ENCODE results near the gene RAMACL. TPM values are rescaled to one million over a fixed set of nuclear protein-coding genes. Genes with fewer than 3 reads are reported as not detected.

The RAMACL gene
- total RNA-seq, 2 donors from 2014 or later, result 4.6 to 4.7 TPM

DNA sequence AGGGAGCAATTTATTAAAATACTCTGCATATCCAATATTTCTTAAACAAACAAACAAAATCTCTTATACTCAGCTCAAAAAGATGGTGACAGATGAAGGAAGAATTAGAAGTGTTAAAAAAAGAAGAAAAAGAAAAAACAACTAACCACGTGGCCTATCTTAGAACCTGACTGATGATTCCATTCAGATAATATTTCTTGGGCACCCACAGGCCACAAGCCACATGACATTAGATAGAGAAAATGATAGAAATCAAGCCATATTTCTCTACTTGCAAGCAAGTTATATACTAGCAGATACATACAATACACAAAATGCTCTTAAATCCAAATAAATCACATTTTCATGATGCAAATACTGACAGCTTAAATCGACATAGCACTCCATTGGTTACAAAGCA lies 14.5 kb upstream of the RAMACL start:
- no peak for ATAC-seq (ENCODE audit: insufficient number of reproducible peaks, low FRiP score, low read depth)
- TF ChIP-seq, protein P1, sequence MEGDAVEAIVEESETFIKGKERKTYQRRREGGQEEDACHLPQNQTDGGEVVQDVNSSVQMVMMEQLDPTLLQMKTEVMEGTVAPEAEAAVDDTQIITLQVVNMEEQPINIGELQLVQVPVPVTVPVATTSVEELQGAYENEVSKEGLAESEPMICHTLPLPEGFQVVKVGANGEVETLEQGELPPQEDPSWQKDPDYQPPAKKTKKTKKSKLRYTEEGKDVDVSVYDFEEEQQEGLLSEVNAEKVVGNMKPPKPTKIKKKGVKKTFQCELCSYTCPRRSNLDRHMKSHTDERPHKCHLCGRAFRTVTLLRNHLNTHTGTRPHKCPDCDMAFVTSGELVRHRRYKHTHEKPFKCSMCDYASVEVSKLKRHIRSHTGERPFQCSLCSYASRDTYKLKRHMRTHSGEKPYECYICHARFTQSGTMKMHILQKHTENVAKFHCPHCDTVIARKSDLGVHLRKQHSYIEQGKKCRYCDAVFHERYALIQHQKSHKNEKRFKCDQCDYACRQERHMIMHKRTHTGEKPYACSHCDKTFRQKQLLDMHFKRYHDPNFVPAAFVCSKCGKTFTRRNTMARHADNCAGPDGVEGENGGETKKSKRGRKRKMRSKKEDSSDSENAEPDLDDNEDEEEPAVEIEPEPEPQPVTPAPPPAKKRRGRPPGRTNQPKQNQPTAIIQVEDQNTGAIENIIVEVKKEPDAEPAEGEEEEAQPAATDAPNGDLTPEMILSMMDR (IDR thresholded peaks at IDR 0.05), result no peak
- Histone ChIP-seq H3K9me3 (no peaks in the 10 kb centered on the region), H3K36me3 (no peaks in the 10 kb centered on the region), H3K27me3 (replicated peaks; ENCODE audit: insufficient read depth) (no peaks in the 10 kb centered on the region), H3K4me1 (ENCODE audit: control insufficient read depth in 1 of 2, low read depth in 2 of 2) (peaks cover 13 to 15% of the 10 kb centered on the region in 2 donors), H3K4me3 (no peak overlapping the region), H3K27ac (no peak overlapping the region)
- DNase-seq (ENCODE audit: low spot score), result no peak

- ATAC-seq (ENCODE audit: insufficient number of reproducible peaks, low FRiP score, low read depth) (no peak), DNase-seq (ENCODE audit: low spot score) (no peak)
- Histone ChIP-seq H3K36me3 (no peaks in the 10 kb centered on the region), H3K27me3 (replicated peaks; ENCODE audit: insufficient read depth) (no peaks in the 10 kb centered on the region), H3K9me3 (no peaks in the 10 kb centered on the region), H3K4me3 (no peak overlapping the region), H3K27ac (peak overlapping the region; percentile 69 to 71), H3K4me1 (ENCODE audit: control insufficient read depth in 1 of 2, low read depth in 2 of 2) (peaks cover 13 to 18% of the 10 kb centered on the region in 2 donors)
- TF ChIP-seq, protein P1 (IDR thresholded peaks at IDR 0.05), result no peak
Observed at GRCh38 chr6:166599205-166599604, 12.7 kb upstream of the RAMACL start.

DNA sequence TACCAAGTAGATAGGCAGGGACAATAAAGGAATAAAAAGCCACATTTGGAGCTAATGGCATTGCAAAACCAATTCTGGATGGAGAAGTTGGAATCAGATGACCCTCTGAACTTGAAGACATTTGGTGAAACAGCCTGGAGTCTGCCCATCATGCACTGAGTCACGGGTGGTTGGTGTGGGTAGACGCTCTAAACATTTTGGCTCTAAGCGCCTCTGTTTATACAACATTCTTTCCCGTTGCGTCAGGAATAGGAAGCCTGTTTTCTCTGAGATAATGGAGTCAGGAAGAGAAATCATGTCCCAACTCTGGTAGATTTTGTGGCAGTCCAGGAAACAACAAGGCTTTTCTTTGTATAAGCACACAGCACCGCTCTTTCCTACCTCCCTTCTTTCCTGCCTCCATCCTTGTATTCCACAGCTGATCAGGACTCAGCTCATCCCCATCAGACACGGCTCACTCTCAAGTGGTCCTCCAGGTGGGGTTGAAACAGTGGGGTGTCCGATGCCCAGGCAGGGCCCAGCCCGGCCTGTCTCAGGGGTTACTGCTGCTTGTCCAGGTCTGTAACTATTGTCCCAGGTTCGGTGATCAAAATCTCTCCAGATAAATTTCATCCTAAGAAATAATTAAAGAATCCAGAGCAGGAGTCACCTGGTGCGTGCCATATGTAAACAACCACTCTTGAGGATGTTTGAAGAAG lies 12.1 kb upstream of the RAMACL start:
- peak overlapping the region; percentile 69 to 71 for H3K27ac ChIP-seq
- H3K36me3 ChIP-seq, result no peaks in the 10 kb centered on the region
- H3K4me3 ChIP-seq, result no peak overlapping the region
- no peaks in the 10 kb centered on the region for H3K9me3 ChIP-seq
- peak; percentile 17 for DNase-seq (ENCODE audit: low spot score)
- TF ChIP-seq, protein P1 (IDR thresholded peaks at IDR 0.05), result no peak
- H3K4me1 ChIP-seq (ENCODE audit: control insufficient read depth in 1 of 2, low read depth in 2 of 2), result peaks cover 13 to 18% of the 10 kb centered on the region in 2 donors
- H3K27me3 ChIP-seq (replicated peaks; ENCODE audit: insufficient read depth), result no peaks in the 10 kb centered on the region
- peak; percentile 82 for ATAC-seq (ENCODE audit: insufficient number of reproducible peaks, low FRiP score, low read depth)

- DNase-seq (ENCODE audit: low spot score) (no peak), ATAC-seq (ENCODE audit: insufficient number of reproducible peaks, low FRiP score, low read depth) (no peak)
- Histone ChIP-seq H3K27ac (peak overlapping the region; percentile 69 to 71), H3K27me3 (replicated peaks; ENCODE audit: insufficient read depth) (no peaks in the 10 kb centered on the region), H3K4me3 (no peak overlapping the region), H3K9me3 (no peaks in the 10 kb centered on the region), H3K4me1 (ENCODE audit: control insufficient read depth in 1 of 2, low read depth in 2 of 2) (peaks cover 13 to 18% of the 10 kb centered on the region in 2 donors), H3K36me3 (no peaks in the 10 kb centered on the region)
- TF ChIP-seq, protein P1 (IDR thresholded peaks at IDR 0.05), result no peak
Observed at GRCh38 chr6:166597711-166598440, 11.4 kb upstream of the RAMACL start.

GRCh38 chr6:166596776-166597507 lies 10.5 kb upstream of the RAMACL start:
- ATAC-seq (ENCODE audit: insufficient number of reproducible peaks, low FRiP score, low read depth) (no peak), DNase-seq (ENCODE audit: low spot score) (no peak)
- Histone ChIP-seq H3K4me3 (no peak overlapping the region), H3K9me3 (no peaks in the 10 kb centered on the region), H3K36me3 (no peaks in the 10 kb centered on the region), H3K27ac (no peak overlapping the region), H3K27me3 (replicated peaks; ENCODE audit: insufficient read depth) (no peaks in the 10 kb centered on the region), H3K4me1 (ENCODE audit: control insufficient read depth in 1 of 2, low read depth in 2 of 2) (peaks cover 13 to 18% of the 10 kb centered on the region in 2 donors)
- TF ChIP-seq, protein P1 (IDR thresholded peaks at IDR 0.05), result no peak

Measured in thoracic aorta (tissue), 2 donors.